ENCODE data around the gene SMIM33.

DNA sequence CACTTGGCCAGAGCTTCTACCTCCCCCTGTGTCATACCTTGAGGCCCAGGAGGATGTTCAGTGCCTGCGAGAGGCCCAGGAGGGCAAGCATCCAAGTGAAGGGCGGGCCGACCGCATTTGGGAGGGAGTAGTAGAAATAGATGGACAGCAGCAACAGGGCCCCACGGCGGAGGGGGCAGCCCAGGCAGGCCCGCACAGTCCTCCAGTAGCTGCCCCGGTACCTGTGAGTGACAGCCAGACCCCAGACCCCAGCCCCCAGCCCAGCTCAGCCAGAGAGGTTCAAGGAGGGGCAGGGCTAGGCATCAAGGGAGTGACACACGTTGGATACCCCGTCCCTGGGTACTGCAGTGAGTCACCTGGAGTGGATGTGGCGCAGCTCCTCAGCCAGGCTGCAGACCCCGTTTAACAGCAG lies 10.3 kb downstream of the SMIM33 start:
- no peak for TF ChIP-seq CTCF (IDR thresholded peaks at IDR 0.05)
- no peak for TF ChIP-seq POLR2AphosphoS5 (IDR thresholded peaks at IDR 0.05)
- no peak for TF ChIP-seq POLR2A (IDR thresholded peaks at IDR 0.05)
- no peak for TF ChIP-seq EP300 (IDR thresholded peaks at IDR 0.05)

All from sigmoid colon (tissue), 4 donors.